IPS-18a (cell line): ENCODE measurements around the gene DKK1.
A peak's percentile ranks its signal among the peaks of the same experiment; 100 is the strongest.

ENCODE experiments used
- H3K27ac ChIP-seq: one replicate; pipeline ENCODE4 v1.5.1; 2013; ENCODE audit warnings: low read length
- H3K27me3 ChIP-seq: one replicate; pipeline ENCODE4 v1.6.1; 2013; ENCODE audit warnings: mild to moderate bottlenecking, low read length; ENCODE audit not compliant: control insufficient read depth, insufficient read depth
- H3K36me3 ChIP-seq: one replicate; pipeline ENCODE4 v1.6.1; 2013; ENCODE audit warnings: low read depth, low read length; ENCODE audit not compliant: control insufficient read depth
- H3K4me1 ChIP-seq: one replicate; pipeline ENCODE4 v1.6.1; 2013; ENCODE audit warnings: low read depth, low read length; ENCODE audit not compliant: control insufficient read depth
- H3K4me3 ChIP-seq: one replicate; pipeline ENCODE4 v1.5.1; 2013; ENCODE audit warnings: low read length
- H3K9ac ChIP-seq: one replicate; pipeline ENCODE4 v1.6.1; 2013; ENCODE audit warnings: mild to moderate bottlenecking, low read length, moderate library complexity
- H3K9me3 ChIP-seq: one replicate; pipeline ENCODE4 v1.6.1; 2013; ENCODE audit warnings: low read depth, low read length; ENCODE audit not compliant: control insufficient read depth

The DKK1 gene, protein sequence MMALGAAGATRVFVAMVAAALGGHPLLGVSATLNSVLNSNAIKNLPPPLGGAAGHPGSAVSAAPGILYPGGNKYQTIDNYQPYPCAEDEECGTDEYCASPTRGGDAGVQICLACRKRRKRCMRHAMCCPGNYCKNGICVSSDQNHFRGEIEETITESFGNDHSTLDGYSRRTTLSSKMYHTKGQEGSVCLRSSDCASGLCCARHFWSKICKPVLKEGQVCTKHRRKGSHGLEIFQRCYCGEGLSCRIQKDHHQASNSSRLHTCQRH

DNA sequence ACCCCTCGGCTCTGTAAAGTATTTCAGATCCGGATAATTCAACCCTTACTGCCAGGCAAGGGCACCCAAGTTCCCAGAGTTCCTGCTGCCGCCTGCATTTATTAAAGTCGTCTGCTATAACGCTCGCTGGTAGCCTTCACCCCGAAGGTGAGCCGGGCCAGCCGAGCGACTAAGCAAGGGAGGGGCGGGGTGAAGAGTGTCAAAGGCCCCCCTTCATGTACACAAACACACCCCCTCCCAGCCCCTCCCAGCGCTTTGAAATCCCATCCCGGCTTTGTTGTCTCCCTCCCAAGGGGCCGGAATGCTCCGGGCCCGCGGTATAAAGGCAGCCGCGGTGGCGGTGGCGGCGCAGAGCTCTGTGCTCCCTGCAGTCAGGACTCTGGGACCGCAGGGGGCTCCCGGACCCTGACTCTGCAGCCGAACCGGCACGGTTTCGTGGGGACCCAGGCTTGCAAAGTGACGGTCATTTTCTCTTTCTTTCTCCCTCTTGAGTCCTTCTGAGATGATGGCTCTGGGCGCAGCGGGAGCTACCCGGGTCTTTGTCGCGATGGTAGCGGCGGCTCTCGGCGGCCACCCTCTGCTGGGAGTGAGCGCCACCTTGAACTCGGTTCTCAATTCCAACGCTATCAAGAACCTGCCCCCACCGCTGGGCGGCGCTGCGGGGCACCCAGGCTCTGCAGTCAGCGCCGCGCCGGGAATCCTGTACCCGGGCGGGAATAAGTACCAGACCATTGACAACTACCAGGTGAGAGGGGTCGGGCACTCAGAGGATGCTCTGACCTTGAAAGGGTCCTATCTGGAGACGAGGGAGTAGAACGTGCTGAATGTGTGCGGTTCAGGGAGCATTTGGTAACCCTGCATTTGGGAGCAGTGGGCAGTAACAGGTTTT, at the start of gene DKK1:
DKK1 (plus strand) TSS at position 349 of the 889 bp plus-strand sequence; CDS start at position 503, 154 bp downstream.
- Histone ChIP-seq H3K9me3 (no peaks in the 10 kb centered on the region), H3K9ac (no peak within 1 kb of the TSS), H3K36me3 (no peaks in the 10 kb centered on the region), H3K4me1 (peaks cover 8% of the 10 kb centered on the region), H3K27me3 (peaks cover 83% of the 10 kb centered on the region), H3K27ac (no peak within 1 kb of the TSS), H3K4me3 (peak within 1 kb of the TSS; percentile 65)

DNA sequence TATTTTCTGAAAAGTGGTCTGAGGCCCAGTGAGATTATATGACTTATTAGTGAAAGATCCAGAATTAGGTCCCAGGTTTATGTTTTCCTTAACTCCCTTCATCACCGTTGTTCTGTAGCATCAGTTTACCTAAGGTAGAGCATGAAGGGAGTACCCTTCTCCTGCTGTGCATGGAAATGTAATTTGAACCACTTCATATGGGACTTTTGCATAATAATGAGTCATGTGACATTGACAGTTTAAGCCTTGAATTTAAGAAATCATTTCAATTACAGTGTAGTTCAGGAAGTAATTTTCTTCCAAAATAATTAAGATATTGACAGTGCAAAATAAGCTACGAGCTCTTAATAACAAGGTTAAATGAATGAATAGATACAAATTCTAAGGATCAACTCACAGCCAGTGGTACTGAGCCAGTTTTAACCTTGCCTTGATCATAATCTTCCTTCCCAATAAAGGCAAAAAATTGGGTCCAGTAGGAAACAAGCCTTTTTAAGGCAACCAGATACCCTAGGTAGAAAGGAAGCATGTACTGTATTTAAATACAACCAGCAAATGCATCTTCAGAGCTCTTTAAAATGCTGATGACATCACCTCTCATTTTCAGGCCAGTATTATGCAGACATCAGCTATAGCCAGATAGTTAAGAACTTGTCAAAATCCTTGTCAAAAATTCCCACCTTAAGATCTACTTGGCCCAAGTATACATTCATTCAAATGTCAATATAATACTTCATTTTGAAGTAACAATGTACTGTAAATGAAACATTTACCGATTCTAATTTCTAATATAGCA, 48.8 kb upstream of the DKK1 start:
- H3K27ac ChIP-seq: no peak overlapping the region
- no peak overlapping the region for H3K9ac ChIP-seq
- peaks cover 11% of the 10 kb centered on the region for H3K4me1 ChIP-seq
- H3K27me3 ChIP-seq: no peaks in the 10 kb centered on the region
- H3K4me3 ChIP-seq: no peak overlapping the region
- no peaks in the 10 kb centered on the region for H3K9me3 ChIP-seq
- H3K36me3 ChIP-seq: no peaks in the 10 kb centered on the region

- Histone ChIP-seq H3K27me3 (no peaks in the 10 kb centered on the region), H3K36me3 (no peaks in the 10 kb centered on the region), H3K9me3 (no peaks in the 10 kb centered on the region), H3K27ac (no peak overlapping the region), H3K4me1 (peaks cover 11% of the 10 kb centered on the region), H3K9ac (no peak overlapping the region), H3K4me3 (no peak overlapping the region)
Observed at GRCh38 chr10:52266858-52267257, 47.2 kb upstream of the DKK1 start.

DNA sequence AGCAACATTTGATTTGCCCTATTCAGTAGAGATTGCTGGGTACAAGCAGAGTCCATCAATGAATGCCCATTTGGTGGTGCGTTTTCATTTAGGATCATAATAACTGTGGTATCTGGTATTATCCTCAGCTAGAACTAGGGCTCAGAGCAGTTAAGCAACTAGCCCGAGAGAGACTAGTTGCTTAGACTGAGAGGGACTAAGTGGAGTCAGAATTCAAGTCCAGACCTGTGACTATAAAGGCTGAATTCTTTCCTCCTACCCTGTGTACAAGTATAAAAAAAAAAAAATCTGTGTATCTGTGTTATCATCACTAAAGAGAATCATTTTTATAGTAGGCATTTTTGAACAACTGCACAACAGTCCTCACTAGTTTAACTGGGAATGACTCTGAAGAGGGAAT, 45.3 kb upstream of the DKK1 start:
- no peaks in the 10 kb centered on the region for H3K27me3 ChIP-seq
- H3K9me3 ChIP-seq: no peaks in the 10 kb centered on the region
- no peak overlapping the region for H3K27ac ChIP-seq
- H3K4me3 ChIP-seq: no peak overlapping the region
- no peak overlapping the region for H3K9ac ChIP-seq
- peaks cover 11% of the 10 kb centered on the region for H3K4me1 ChIP-seq
- no peaks in the 10 kb centered on the region for H3K36me3 ChIP-seq

- no peaks in the 10 kb centered on the region for H3K9me3 ChIP-seq
- no peak overlapping the region for H3K9ac ChIP-seq
- no peak overlapping the region for H3K27ac ChIP-seq
- H3K36me3 ChIP-seq: no peaks in the 10 kb centered on the region
- H3K4me1 ChIP-seq: peaks cover 11% of the 10 kb centered on the region
- H3K4me3 ChIP-seq: no peak overlapping the region
- no peaks in the 10 kb centered on the region for H3K27me3 ChIP-seq
Observed at GRCh38 chr10:52269233-52269632, 44.8 kb upstream of the DKK1 start.

GRCh38 chr10:52276163-52276562, 37.9 kb upstream of the DKK1 start:
- H3K4me1 ChIP-seq: no peaks in the 10 kb centered on the region
- H3K27me3 ChIP-seq: no peaks in the 10 kb centered on the region
- H3K9ac ChIP-seq: no peak overlapping the region
- no peaks in the 10 kb centered on the region for H3K9me3 ChIP-seq
- H3K36me3 ChIP-seq: no peaks in the 10 kb centered on the region
- H3K27ac ChIP-seq: no peak overlapping the region
- no peak overlapping the region for H3K4me3 ChIP-seq

DNA sequence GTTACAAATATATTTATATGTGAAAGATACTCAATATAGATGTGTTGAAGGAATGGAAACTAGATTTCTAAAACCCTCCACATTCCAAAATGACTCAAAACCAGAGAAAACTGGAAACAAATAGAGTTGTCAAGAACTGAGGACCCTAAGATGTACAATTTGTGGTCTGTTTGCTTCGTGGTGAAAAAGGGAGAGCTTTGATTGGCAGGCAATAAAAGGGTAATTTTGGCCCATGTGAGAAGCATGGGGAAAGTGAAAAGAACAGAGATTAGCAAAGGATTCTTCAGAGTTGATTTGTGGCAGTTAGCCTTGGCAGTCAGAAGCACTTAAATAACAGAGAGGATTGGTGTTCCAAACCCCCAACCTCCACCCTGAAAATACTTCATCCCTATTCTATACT, 37.1 kb upstream of the DKK1 start:
- H3K9me3 ChIP-seq: no peaks in the 10 kb centered on the region
- H3K27me3 ChIP-seq: no peaks in the 10 kb centered on the region
- no peak overlapping the region for H3K4me3 ChIP-seq
- H3K36me3 ChIP-seq: no peaks in the 10 kb centered on the region
- no peaks in the 10 kb centered on the region for H3K4me1 ChIP-seq
- H3K27ac ChIP-seq: no peak overlapping the region
- no peak overlapping the region for H3K9ac ChIP-seq

DNA sequence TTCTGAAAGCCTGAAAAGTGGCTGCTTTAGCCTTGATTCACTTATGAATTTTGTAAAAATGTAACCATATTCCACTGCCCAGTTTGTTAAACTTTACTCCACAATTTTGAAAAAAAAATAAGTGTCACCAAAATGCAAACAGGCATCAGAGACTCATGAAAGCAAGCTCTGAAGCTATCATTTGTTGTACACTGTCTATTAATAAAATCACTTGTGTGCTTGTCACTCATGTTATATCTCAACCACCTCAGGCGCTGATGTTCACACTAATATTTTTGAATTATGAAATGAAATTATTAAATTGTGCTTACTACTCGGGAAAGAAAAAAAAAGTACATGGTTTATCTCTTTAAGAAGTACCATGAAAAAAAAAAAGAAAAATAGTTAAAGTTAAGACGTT, 34.5 kb upstream of the DKK1 start:
- no peak overlapping the region for H3K27ac ChIP-seq
- H3K36me3 ChIP-seq: no peaks in the 10 kb centered on the region
- H3K4me3 ChIP-seq: no peak overlapping the region
- no peaks in the 10 kb centered on the region for H3K4me1 ChIP-seq
- H3K27me3 ChIP-seq: no peaks in the 10 kb centered on the region
- no peak overlapping the region for H3K9ac ChIP-seq
- H3K9me3 ChIP-seq: no peaks in the 10 kb centered on the region

- Histone ChIP-seq H3K27me3 (no peaks in the 10 kb centered on the region), H3K9me3 (no peaks in the 10 kb centered on the region), H3K27ac (no peak overlapping the region), H3K36me3 (no peaks in the 10 kb centered on the region), H3K4me1 (no peaks in the 10 kb centered on the region), H3K9ac (no peak overlapping the region), H3K4me3 (no peak overlapping the region)
Observed at GRCh38 chr10:52280051-52280450, 34.0 kb upstream of the DKK1 start.

DNA sequence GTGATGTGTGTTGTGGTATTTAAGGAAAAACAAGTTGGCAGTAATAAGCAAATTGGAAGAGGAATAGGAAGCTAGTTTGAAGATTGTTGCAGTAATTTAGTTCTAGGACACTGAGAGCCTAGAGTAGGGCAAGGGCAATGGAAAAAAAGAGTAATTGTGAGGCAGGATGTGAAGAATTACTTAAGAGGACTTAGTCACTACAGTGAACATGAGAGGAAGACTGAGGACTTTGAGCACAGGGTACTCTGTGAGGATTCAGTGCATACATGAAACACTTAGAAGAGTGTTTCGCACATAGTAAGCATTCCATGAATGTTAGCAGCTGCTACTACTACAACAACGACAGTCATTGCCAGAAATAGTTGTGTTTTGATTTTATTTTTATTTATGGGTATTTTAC, 30.9 kb upstream of the DKK1 start:
- Histone ChIP-seq H3K4me3 (no peak overlapping the region), H3K27ac (no peak overlapping the region), H3K9ac (no peak overlapping the region), H3K9me3 (no peaks in the 10 kb centered on the region), H3K27me3 (no peaks in the 10 kb centered on the region), H3K36me3 (no peaks in the 10 kb centered on the region), H3K4me1 (no peaks in the 10 kb centered on the region)

DNA sequence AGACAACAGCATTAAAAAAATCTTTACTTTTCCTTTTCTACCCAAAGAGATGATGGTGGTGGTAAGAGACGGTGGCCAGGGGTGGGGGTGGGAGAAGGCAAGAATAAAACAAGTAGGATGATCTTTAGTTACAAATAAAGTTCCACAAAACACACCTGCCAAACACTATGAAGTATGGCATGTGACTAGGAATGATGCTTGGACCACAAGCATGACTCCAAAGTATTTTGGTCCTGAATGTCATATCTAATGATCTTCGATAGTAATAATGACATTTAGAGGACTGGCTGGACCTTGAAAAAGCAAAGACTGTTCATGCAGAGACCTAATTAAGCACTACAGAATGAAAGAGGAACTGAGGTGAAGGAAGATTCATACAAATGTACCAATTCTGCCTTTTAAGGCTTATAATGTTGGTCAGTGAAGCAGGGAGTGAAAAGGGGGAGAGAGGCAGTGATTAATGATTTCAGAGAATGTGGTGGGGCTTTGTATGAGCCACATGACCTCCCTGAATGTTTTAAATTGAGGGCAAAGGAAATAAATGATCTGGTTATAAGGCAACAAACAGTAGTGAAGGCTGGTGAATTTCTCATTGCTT, 29.6 kb upstream of the DKK1 start:
- H3K27me3 ChIP-seq: no peaks in the 10 kb centered on the region
- no peaks in the 10 kb centered on the region for H3K36me3 ChIP-seq
- H3K4me3 ChIP-seq: no peak overlapping the region
- no peaks in the 10 kb centered on the region for H3K4me1 ChIP-seq
- no peak overlapping the region for H3K9ac ChIP-seq
- no peak overlapping the region for H3K27ac ChIP-seq
- no peaks in the 10 kb centered on the region for H3K9me3 ChIP-seq
